ENCODE results near the gene KAT5. TPM values are rescaled to one million over a fixed set of nuclear protein-coding genes. Genes with fewer than 3 reads are reported as not detected.

The KAT5 gene
- total and polyA plus RNA-seq, 2 of the 13 experiments (the other 11 are each of a cell fraction or from before 2014, with no cell fraction given), result 35.2 to 48.3 TPM

DNA sequence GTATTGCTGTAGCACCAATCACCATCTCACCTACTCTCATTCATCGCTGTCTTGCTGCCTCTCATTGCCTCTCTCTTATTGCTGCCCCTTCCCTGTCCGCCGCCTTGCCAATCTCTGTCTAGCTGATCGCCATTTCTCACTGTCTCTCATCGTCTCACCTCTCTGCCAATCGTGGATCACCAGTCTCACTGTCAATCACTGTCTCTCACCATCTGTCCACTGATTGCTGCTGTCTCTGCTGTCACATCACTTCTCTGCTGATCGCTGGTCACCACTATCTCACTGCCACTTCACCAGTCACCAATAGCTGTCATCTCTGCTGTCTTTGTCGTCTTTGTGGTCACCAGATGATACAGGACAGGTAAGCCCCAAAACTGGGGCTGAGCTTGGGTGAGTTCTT is 29.1 kb downstream of the KAT5 start:
- in situ Hi-C loops (cut with HindIII; ENCODE audit: extremely low pct_ligation_motif_present, low pct_unique_long_range_greater_than_20kb) (loop anchor here (5.0 kb wide), 1 partner anchor 76 kb away; no protein-coding TSS in a partner anchor), intact Hi-C loops (cut with micrococcal nuclease; ENCODE audit: unreplicated experiment) (no loop called here)
- Histone ChIP-seq H3K79me2 (ENCODE audit: insufficient read depth, low read length) (no peaks in the 10 kb centered on the region), H3K4me1 (ENCODE audit: insufficient read depth, low read length) (peaks cover 8% of the 10 kb centered on the region), H2AFZ (ENCODE audit: low read length) (no peak overlapping the region), H3K4me2 (ENCODE audit: low read depth, low read length) (no peak overlapping the region), H3K9ac (ENCODE audit: insufficient read depth, low read depth, low read length) (no peak overlapping the region), H3K36me3 (replicated peaks in 1 of 2; ENCODE audit: control insufficient read depth in 1 of 2, insufficient read depth in 2 of 2, low read length in 2 of 2) (no peaks in the 10 kb centered on the region), H3K27ac (ENCODE audit: extremely low read length, insufficient read depth, low read length) (no peak overlapping the region), H3K9me3 (ENCODE audit: low read length) (peaks cover 10% of the 10 kb centered on the region), H3K4me3 (replicated peaks in 1 of 3; ENCODE audit: insufficient read depth in 1 of 3, low read depth in 2 of 3, low read length in 3 of 3) (no peak overlapping the region), H4K20me1 (ENCODE audit: insufficient read depth, low read length) (no peaks in the 10 kb centered on the region), H3K27me3 (ENCODE audit: control insufficient read depth in 1 of 2, insufficient read depth in 2 of 2, low read length in 2 of 2) (no peaks in the 10 kb centered on the region)
- POLR2A ChIA-PET, result no interaction called here
- FAIRE-seq (no peak), DNase-seq (ENCODE audit: low spot score) (no peak), ATAC-seq (no peak)
- TF ChIP-seq SRF (IDR thresholded peaks at IDR 0.05; ENCODE audit: low read depth, low read length) (no peak), MED13 (CRISPR knock-in tag; IDR thresholded peaks at IDR 0.05) (no peak), KDM5A (IDR thresholded peaks at IDR 0.05; ENCODE audit: borderline replicate concordance, low read length) (no peak), SIN3A (IDR thresholded peaks at IDR 0.05; ENCODE audit: borderline replicate concordance, low read depth, low read length) (no peak), AHR (CRISPR knock-in tag; IDR thresholded peaks at IDR 0.05) (no peak), KMT2B (CRISPR knock-in tag; IDR thresholded peaks at IDR 0.05) (no peak), REXO4 (CRISPR knock-in tag; IDR thresholded peaks at IDR 0.05; ENCODE audit: borderline replicate concordance) (no peak), TEAD3 (CRISPR knock-in tag; optimal IDR thresholded peaks at IDR 0.05; ENCODE audit: borderline replicate concordance) (no peak), YEATS2 (CRISPR knock-in tag; IDR thresholded peaks at IDR 0.05; ENCODE audit: borderline replicate concordance) (no peak), FOXM1 (CRISPR knock-in tag; IDR thresholded peaks at IDR 0.05) (no peak), U2AF1 (optimal IDR thresholded peaks at IDR 0.05; ENCODE audit: low read depth, low read length) (no peak), NR2F1 (CRISPR knock-in tag; IDR thresholded peaks at IDR 0.05) (no peak)
- TF ChIP-seq, protein P1, sequence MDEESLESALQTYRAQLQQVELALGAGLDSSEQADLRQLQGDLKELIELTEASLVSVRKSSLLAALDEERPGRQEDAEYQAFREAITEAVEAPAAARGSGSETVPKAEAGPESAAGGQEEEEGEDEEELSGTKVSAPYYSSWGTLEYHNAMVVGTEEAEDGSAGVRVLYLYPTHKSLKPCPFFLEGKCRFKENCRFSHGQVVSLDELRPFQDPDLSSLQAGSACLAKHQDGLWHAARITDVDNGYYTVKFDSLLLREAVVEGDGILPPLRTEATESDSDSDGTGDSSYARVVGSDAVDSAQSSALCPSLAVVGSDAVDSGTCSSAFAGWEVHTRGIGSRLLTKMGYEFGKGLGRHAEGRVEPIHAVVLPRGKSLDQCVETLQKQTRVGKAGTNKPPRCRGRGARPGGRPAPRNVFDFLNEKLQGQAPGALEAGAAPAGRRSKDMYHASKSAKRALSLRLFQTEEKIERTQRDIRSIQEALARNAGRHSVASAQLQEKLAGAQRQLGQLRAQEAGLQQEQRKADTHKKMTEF (CRISPR knock-in tag; IDR thresholded peaks at IDR 0.05), result no peak
- TF ChIP-seq, protein P2, sequence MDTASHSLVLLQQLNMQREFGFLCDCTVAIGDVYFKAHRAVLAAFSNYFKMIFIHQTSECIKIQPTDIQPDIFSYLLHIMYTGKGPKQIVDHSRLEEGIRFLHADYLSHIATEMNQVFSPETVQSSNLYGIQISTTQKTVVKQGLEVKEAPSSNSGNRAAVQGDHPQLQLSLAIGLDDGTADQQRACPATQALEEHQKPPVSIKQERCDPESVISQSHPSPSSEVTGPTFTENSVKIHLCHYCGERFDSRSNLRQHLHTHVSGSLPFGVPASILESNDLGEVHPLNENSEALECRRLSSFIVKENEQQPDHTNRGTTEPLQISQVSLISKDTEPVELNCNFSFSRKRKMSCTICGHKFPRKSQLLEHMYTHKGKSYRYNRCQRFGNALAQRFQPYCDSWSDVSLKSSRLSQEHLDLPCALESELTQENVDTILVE (CRISPR knock-in tag; IDR thresholded peaks at IDR 0.05), result no peak
- BruUV-seq (replicated peaks), result no TSS peak
- WGBS (ENCODE audit: low lambda C conversion rate), result 36% methylated on average over 8 of the region's 8 CpGs
- CTCF ChIA-PET (ENCODE audit: low intra/inter-chr PET ratio, low total read pairs), result no interaction called here
